ENCODE measurements around the gene ANGPTL2. TPM values are rescaled to one million over a fixed set of nuclear protein-coding genes. Genes with fewer than 3 reads are reported as not detected.

The ANGPTL2 gene, protein sequence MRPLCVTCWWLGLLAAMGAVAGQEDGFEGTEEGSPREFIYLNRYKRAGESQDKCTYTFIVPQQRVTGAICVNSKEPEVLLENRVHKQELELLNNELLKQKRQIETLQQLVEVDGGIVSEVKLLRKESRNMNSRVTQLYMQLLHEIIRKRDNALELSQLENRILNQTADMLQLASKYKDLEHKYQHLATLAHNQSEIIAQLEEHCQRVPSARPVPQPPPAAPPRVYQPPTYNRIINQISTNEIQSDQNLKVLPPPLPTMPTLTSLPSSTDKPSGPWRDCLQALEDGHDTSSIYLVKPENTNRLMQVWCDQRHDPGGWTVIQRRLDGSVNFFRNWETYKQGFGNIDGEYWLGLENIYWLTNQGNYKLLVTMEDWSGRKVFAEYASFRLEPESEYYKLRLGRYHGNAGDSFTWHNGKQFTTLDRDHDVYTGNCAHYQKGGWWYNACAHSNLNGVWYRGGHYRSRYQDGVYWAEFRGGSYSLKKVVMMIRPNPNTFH
- total RNA-seq (2014; rRNA removed; shearing (Covaris generic)) = 5.9 and 10.1 TPM in 2 replicates

DNA sequence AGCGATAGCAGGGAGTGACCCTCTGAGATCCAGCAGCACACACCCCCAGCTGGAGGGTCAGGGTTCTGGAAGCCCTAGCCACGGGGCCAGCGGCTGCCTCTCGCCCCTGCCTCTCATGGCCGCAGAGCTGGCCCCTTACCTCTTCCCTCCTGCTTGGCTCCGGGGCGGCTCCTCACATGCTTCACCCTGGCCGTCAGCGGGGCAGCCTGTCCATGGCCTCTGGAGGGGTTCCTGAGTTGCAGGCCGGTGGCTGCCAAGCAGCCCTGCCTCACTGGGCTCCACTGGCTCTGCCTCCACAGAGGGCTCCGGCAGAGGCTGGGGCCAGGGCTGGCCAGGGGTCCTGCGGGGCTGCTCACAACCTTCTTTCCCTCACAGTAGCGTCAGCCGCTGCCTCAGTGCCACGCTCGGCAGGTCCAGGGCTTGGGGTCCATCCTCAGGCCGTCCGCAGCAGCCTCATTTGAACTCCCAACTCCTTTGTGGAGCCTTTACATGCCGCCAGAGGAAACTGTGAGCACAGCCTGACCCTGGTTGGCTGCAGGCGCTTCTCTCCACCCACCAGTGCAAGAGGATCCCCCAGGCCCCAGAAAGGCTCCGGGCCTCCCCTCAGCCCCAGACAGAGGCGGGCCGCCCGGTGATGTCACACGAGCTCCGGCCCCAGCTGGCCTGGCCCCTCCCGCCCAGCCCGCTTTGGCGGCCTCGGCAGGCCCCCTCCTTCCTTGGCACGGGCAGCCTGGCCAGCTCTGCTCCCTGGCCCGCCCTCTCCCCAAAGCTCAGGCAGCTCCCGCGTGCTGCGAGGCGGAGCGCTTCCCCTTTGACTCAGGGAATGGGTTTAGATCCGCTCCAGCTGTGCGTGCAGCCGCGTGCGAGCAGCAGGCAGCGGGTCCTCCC lies at the start of gene ANGPTL2:
Gene ANGPTL2 (minus strand): TSS at position 460 of the 888 bp plus-strand sequence. CDS start 13,904 bp downstream, outside the sequence.

Other genes starting within 250 kb of the ANGPTL2 start
- gene RALGPS1, start 207.9 kb downstream of the ANGPTL2 start, total RNA-seq (2014; rRNA removed; shearing (Covaris generic)) = 2.4 and 3.2 TPM in 2 replicates
- 0.15 and 2.4 TPM in 2 replicates for gene GARNL3, start 142.1 kb upstream of the ANGPTL2 start, total RNA-seq (2014; rRNA removed; shearing (Covaris generic))